ENCODE data around the gene MED15.

The MED15 gene

DNA sequence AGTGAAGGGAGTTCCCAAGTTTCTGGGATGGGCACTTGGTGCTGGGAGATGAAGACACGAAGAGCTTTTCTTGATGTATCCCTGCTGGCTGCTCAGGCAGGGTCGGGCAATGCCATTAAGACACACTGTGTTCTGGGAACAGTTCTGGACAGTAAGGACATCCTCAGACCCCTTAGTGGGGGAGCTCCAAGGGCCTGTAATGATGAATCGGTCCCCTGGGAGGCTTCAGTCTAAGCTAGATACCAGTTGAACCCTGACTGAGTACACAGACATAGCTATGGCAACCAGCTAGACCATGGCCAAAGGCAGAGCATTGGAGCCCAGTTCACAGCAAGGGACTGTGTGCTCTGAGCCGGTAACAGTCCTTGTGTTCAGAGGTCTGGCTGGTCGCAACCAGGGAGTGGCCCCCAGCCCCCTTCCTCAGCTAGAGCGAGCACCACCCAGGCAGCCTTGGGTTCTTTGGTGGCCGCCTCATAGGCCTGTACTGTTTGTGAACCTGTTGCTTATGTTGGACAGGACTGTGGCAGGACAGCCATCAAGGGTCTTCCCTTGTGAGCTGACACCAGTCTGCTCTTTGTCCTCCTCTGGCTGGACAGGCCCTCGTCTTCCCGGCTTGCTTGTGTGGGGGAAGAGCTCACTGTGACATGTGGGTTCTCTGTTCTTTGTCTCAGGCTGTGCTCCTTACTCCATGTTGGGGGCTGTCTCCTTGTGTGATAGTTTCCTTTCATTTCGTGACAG is 25.0 kb downstream of the MED15 start:
- TF ChIP-seq, protein P1, sequence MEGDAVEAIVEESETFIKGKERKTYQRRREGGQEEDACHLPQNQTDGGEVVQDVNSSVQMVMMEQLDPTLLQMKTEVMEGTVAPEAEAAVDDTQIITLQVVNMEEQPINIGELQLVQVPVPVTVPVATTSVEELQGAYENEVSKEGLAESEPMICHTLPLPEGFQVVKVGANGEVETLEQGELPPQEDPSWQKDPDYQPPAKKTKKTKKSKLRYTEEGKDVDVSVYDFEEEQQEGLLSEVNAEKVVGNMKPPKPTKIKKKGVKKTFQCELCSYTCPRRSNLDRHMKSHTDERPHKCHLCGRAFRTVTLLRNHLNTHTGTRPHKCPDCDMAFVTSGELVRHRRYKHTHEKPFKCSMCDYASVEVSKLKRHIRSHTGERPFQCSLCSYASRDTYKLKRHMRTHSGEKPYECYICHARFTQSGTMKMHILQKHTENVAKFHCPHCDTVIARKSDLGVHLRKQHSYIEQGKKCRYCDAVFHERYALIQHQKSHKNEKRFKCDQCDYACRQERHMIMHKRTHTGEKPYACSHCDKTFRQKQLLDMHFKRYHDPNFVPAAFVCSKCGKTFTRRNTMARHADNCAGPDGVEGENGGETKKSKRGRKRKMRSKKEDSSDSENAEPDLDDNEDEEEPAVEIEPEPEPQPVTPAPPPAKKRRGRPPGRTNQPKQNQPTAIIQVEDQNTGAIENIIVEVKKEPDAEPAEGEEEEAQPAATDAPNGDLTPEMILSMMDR (IDR thresholded peaks at IDR 0.05; ENCODE audit: low read depth, low read length, missing control alignments): no peak
- peak; percentile 49 for DNase-seq
- no peak overlapping the region for H3K4me3 ChIP-seq (ENCODE audit: low read depth, low read length)
- no peaks in the 10 kb centered on the region for H3K27me3 ChIP-seq (replicated peaks)
- in situ Hi-C loops (cut with HindIII; ENCODE audit: low pct_ligation_motif_present, low sequenced_read_pairs): no loop called here
- H3K36me3 ChIP-seq (replicated peaks): peaks cover 25% of the 10 kb centered on the region
- H3K27ac ChIP-seq: peak overlapping the region; percentile 81

DNA sequence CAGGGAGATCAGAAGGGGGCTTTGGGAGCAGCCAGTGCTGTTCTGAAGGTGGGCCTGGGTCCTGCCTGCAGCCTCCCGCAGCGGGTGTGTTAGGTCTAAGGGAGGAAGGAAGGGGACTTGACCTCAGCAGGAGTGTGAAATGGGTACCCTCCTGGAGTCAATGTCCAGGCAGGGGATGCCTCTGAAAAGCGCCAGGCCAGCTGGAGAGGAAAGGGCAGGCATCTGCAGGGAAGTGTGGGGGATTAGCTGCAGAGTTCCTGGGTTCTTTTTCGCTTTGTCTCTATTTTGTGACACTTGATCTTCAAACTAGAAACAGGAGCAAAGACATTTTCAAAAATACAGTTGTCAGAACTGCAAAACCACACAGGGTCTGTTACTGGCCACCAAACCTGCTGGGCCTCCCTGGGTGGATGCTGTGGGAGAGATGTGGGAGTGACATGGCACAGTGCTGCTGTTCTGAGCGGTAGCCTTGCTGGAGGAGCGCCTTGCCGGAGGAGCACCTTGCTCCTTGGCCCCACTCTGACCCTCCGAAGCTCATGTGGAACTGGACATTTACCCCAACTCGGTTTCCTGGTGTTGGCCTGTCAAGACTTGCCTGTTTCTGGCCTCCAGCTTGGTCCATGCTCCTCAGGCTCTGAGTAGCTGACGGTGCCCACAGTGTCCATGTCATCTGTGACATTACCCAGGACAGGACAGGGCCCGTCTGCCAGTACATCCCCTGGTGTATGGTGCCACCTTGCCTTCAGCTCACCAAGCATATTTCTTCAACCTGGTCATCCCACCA is 25.9 kb downstream of the MED15 start:
- H3K4me3 ChIP-seq (ENCODE audit: low read depth, low read length): no peak overlapping the region
- no peaks in the 10 kb centered on the region for H3K27me3 ChIP-seq (replicated peaks)
- TF ChIP-seq, protein P1 (IDR thresholded peaks at IDR 0.05; ENCODE audit: low read depth, low read length, missing control alignments): no peak
- in situ Hi-C loops (cut with HindIII; ENCODE audit: low pct_ligation_motif_present, low sequenced_read_pairs): no loop called here
- H3K36me3 ChIP-seq (replicated peaks): peaks cover 29% of the 10 kb centered on the region
- H3K27ac ChIP-seq: peak overlapping the region; percentile 81
- no peak for DNase-seq

DNA sequence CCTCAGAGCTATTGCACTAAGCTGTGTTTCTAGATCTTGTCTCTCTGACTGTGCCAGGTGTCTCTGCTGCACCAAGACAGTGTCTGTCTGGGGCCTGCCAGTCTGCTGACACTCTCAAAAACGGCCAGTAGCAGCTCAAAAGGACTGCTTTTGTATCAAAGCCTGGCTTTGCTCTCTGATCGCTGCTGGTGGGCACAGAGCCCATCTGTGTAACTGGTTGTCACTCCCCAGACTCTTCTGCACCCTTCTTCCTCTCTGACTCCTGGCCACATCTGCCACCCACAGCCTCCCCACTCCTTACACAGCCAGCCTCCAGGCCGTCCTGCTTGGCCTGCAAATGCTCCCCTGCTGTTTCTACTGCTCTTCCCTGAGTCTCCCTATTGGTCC is 26.5 kb downstream of the MED15 start:
- Histone ChIP-seq H3K27ac (peak overlapping the region; percentile 10), H3K27me3 (replicated peaks) (no peaks in the 10 kb centered on the region), H3K4me3 (ENCODE audit: low read depth, low read length) (no peak overlapping the region), H3K36me3 (replicated peaks) (peaks cover 28% of the 10 kb centered on the region)
- TF ChIP-seq, protein P1 (IDR thresholded peaks at IDR 0.05; ENCODE audit: low read depth, low read length, missing control alignments): no peak
- in situ Hi-C loops (cut with HindIII; ENCODE audit: low pct_ligation_motif_present, low sequenced_read_pairs): no loop called here
- no peak for DNase-seq

DNA sequence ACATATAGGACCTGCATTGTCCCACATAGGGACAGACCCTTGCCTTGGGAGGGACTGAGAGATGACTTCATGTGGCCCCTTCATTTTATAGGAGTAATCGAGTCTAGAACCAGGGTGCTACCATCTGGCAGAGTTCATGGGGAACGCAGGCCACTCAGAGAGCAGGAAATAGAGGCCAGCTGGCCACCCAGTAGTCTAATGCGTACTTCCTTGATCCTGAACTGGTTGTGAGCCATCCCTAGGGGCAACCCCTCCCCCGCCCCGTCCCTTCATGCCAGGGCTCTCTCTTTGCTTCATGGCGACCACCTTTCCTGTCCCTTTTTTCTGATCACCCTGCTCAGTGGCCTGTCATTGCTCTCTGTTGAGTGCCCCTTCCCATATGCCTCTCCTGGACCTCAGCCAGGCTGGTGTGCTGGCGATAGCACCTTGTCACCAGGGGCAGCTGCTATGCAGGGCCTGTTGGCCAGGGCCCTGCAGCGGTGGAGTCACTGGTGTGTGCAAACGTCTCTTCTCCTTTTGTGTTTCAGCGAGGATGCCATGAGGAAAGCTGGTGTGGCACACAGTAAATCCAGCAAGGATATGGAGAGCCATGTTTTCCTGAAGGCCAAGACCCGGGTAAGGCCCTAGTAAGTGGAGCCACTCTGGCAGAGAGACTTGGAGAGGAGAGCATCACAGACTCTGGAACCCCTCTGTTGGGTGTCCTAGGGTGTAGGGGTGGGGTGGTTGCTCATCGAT is 29.3 kb downstream of the MED15 start:
- Histone ChIP-seq H3K27me3 (replicated peaks) (no peaks in the 10 kb centered on the region), H3K27ac (no peak overlapping the region), H3K4me3 (ENCODE audit: low read depth, low read length) (no peak overlapping the region), H3K36me3 (replicated peaks) (peaks cover 50% of the 10 kb centered on the region)
- TF ChIP-seq, protein P1 (IDR thresholded peaks at IDR 0.05; ENCODE audit: low read depth, low read length, missing control alignments): no peak
- DNase-seq: no peak
- in situ Hi-C loops (cut with HindIII; ENCODE audit: low pct_ligation_motif_present, low sequenced_read_pairs): no loop called here

DNA sequence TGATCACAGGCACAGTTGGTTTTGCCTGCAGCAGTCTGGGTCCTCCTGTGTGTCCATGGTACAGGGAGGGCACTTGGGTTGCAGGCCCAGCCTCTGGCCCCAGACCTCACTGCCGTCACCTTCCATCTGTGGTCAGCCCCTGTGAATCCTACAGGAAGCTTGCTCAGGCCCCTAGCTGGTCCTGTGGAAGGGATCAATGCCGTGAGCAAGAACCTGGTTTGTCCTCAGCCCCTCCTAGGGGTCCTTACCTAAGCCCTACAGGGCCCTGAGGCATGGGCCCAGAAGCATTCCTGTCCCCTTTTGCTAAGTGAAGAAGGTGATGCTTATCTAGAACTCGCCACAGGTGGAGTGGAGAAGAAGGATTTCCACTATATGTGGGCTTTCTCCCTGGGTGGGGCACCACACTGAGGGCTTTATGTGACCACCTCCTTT is 29.9 kb downstream of the MED15 start:
- TF ChIP-seq, protein P1 (IDR thresholded peaks at IDR 0.05; ENCODE audit: low read depth, low read length, missing control alignments): no peak
- Histone ChIP-seq H3K27me3 (replicated peaks) (no peaks in the 10 kb centered on the region), H3K36me3 (replicated peaks) (peaks cover 55% of the 10 kb centered on the region), H3K4me3 (ENCODE audit: low read depth, low read length) (no peak overlapping the region), H3K27ac (no peak overlapping the region)
- in situ Hi-C loops (cut with HindIII; ENCODE audit: low pct_ligation_motif_present, low sequenced_read_pairs): no loop called here
- no peak for DNase-seq

Measured in brain microvascular endothelial cell (primary cell).